IMR-90 (cell line): ENCODE data around the gene PGGT1B. TPM values are rescaled to one million over a fixed set of nuclear protein-coding genes. Genes with fewer than 3 reads are reported as not detected.

Source experiments
- ATAC-seq: fragments of 200-7000 bp; cut with Tn5 transposase; 2 replicates; pipeline ENCODE4 v1.9.1; 2020; ENCODE audit warnings: low read depth, mild to moderate bottlenecking, moderate library complexity
- BruUV-seq: library from RNA; stranded (reverse); fragments of 400-500 nt; replicated peaks from 2 replicates; lab custom pipeline; 2021; lab: Mats Ljungman, UMichigan
- CTCF ChIA-PET: fragments of 300-600 bp; formaldehyde crosslinking; extraction: SDS; loops from one replicate; lab custom pipeline; 2021; ENCODE audit warnings: antibody characterized with exemption; lab: Yijun Ruan, JAX
- POLR2A ChIA-PET: fragments of 300-600 bp; sonication (Branson Sonifier 250); formaldehyde crosslinking; loops from one replicate; lab custom pipeline; 2022; ENCODE audit warnings: antibody characterized with exemption; ENCODE audit not compliant: unreplicated experiment; lab: Charles Lee
- DNase-seq: peaks from one replicate; pipeline ENCODE4 v3.0.0; 2013
- H2AFZ ChIP-seq: replicated peaks from 2 replicates; pipeline ENCODE3; 2013; ENCODE audit warnings: low read length, mild to moderate bottlenecking; ENCODE audit not compliant: poor library complexity
- H2AK5ac ChIP-seq: 2 replicates; pipeline ENCODE4 v1.6.1; 2013; ENCODE audit warnings: low read depth, low read length, inconsistent platforms
- H2AK9ac ChIP-seq: replicated peaks from 2 replicates; pipeline ENCODE3; 2013; ENCODE audit warnings: mild to moderate bottlenecking, low read depth, low read length, moderate library complexity; ENCODE audit not compliant: poor library complexity
- H2BK120ac ChIP-seq: 2 replicates; pipeline ENCODE4 v1.6.1; 2013; ENCODE audit warnings: low read depth, low read length, inconsistent platforms
- H2BK15ac ChIP-seq: 3 replicates; pipeline ENCODE4 v1.6.1; 2013; ENCODE audit warnings: low read depth, low read length, inconsistent platforms
- H2BK20ac ChIP-seq: 2 replicates; pipeline ENCODE4 v1.6.1; 2013; ENCODE audit warnings: low read depth, mild to moderate bottlenecking, inconsistent platforms, low read length, moderate library complexity
- H2BK5ac ChIP-seq: 2 replicates; pipeline ENCODE4 v1.6.1; 2013; ENCODE audit warnings: mild to moderate bottlenecking, low read depth, low read length, inconsistent platforms; ENCODE audit not compliant: poor library complexity, severe bottlenecking
- H3K14ac ChIP-seq: replicated peaks from 2 replicates; pipeline ENCODE4 v1.6.1; 2013; ENCODE audit warnings: low read depth, low read length, inconsistent platforms
- H3K18ac ChIP-seq: 2 replicates; pipeline ENCODE4 v1.6.1; 2013; ENCODE audit warnings: low read depth, low read length, control low read depth
- H3K23ac ChIP-seq: 2 replicates; pipeline ENCODE4 v1.6.1; 2013; ENCODE audit warnings: low read depth, low read length, inconsistent platforms
- H3K27ac ChIP-seq: 2 replicates; pipeline ENCODE4 v1.5.1; 2013; ENCODE audit warnings: mild to moderate bottlenecking, control low read depth, low read length; ENCODE audit not compliant: insufficient read depth
- H3K27me3 ChIP-seq: 2 replicates; pipeline ENCODE4 v1.6.1; 2013; ENCODE audit warnings: low read length; ENCODE audit not compliant: control insufficient read depth, insufficient read depth
- H3K36me3 ChIP-seq: 2 replicates; pipeline ENCODE4 v1.6.1; 2013; ENCODE audit warnings: low read length, mixed read lengths; ENCODE audit not compliant: control insufficient read depth, insufficient read depth
- H3K4ac ChIP-seq: 2 replicates; pipeline ENCODE4 v1.6.1; 2013; ENCODE audit warnings: low read depth, low read length, inconsistent platforms
- H3K4me1 ChIP-seq: 2 replicates; pipeline ENCODE4 v1.6.1; 2013; ENCODE audit warnings: low read length, mixed read lengths; ENCODE audit not compliant: control insufficient read depth, insufficient read depth
- H3K4me2 ChIP-seq: 2 replicates; pipeline ENCODE4 v1.6.1; 2013; ENCODE audit warnings: low read depth, mild to moderate bottlenecking, control low read depth, low read length, moderate library complexity
- H3K4me3 ChIP-seq: 2 replicates; pipeline ENCODE4 v1.5.1; 2013; ENCODE audit warnings: low read depth, mild to moderate bottlenecking, control low read depth, low read length, moderate library complexity; ENCODE audit not compliant: insufficient read depth
- H3K56ac ChIP-seq: 2 replicates; pipeline ENCODE4 v1.6.1; 2013; ENCODE audit warnings: low read length, inconsistent platforms; ENCODE audit not compliant: insufficient read depth; ENCODE audit errors: extremely low read depth
- H3K79me1 ChIP-seq, 2 experiments: 2 replicates each; pipeline ENCODE4 v1.6.1; 2013; ENCODE audit warnings: low read length in 2 of 2, inconsistent platforms in 1 of 2, low read depth in 1 of 2
- H3K9ac ChIP-seq: 2 replicates; pipeline ENCODE4 v1.6.1; 2013; ENCODE audit warnings: low read depth, low read length, control low read depth
- H3K9me1 ChIP-seq: 2 replicates; pipeline ENCODE4 v1.6.1; 2013; ENCODE audit warnings: low read length, inconsistent platforms; ENCODE audit not compliant: insufficient read depth
- H3K9me3 ChIP-seq: 2 replicates; pipeline ENCODE4 v1.6.1; 2013; ENCODE audit warnings: low read length; ENCODE audit not compliant: control insufficient read depth, insufficient read depth
- H4K20me1 ChIP-seq: 2 replicates; pipeline ENCODE4 v1.6.1; 2013; ENCODE audit warnings: low read length, inconsistent platforms; ENCODE audit not compliant: insufficient read depth
- H4K5ac ChIP-seq: 2 replicates; pipeline ENCODE4 v1.6.1; 2013; ENCODE audit warnings: mild to moderate bottlenecking, low read depth, low read length, control low read depth
- H4K8ac ChIP-seq, 2 experiments: 2 replicates each; pipeline ENCODE4 v1.6.1; 2013; ENCODE audit warnings: low read depth in 2 of 2, low read length in 2 of 2, control low read depth in 1 of 2, inconsistent platforms in 1 of 2
- H4K91ac ChIP-seq: 2 replicates; pipeline ENCODE4 v1.6.1; 2013; ENCODE audit warnings: low read depth, low read length, inconsistent platforms; ENCODE audit not compliant: insufficient read depth
- BHLHE40 ChIP-seq: fragments of 150-350 bp; IDR thresholded peaks from 2 replicates; pipeline ENCODE4 v1.6.1; 2016; ENCODE audit warnings: mild to moderate bottlenecking, low read depth, low read length
- CEBPB ChIP-seq: IDR thresholded peaks from 2 replicates; pipeline ENCODE4 v1.6.1; 2012; ENCODE audit warnings: low read depth, low read length, improper control_type of control experiment
- CHD1 ChIP-seq: IDR thresholded peaks from 2 replicates; pipeline ENCODE4 v1.6.1; 2012; ENCODE audit warnings: low read depth, low read length, improper control_type of control experiment
- CTCF ChIP-seq: conservative IDR thresholded peaks from 2 replicates; pipeline ENCODE4 v1.5.1; 2012; ENCODE audit warnings: mild to moderate bottlenecking, low read depth, low read length, improper control_type of control experiment
- ELK1 ChIP-seq: fragments of 150-350 bp; IDR thresholded peaks from 2 replicates; pipeline ENCODE4 v1.6.1; 2016; ENCODE audit warnings: low read depth, mild to moderate bottlenecking, low read length, moderate library complexity, borderline replicate concordance
- FOS ChIP-seq: fragments of 150-350 bp; IDR thresholded peaks from 2 replicates; pipeline ENCODE4 v1.6.1; 2016; ENCODE audit warnings: low read depth, low read length
- MAFK ChIP-seq: IDR thresholded peaks from 2 replicates; pipeline ENCODE4 v1.6.1; 2012; ENCODE audit warnings: low read depth, low read length, improper control_type of control experiment
- MAZ ChIP-seq: IDR thresholded peaks from 2 replicates; pipeline ENCODE4 v1.6.1; 2012; ENCODE audit warnings: low read depth, mild to moderate bottlenecking, low read length, improper control_type of control experiment, moderate library complexity, borderline replicate concordance
- MXI1 ChIP-seq: IDR thresholded peaks from 2 replicates; pipeline ENCODE4 v1.6.1; 2012; ENCODE audit warnings: low read depth, mild to moderate bottlenecking, low read length, moderate library complexity, borderline replicate concordance
- NFE2L2 ChIP-seq: fragments of 150-350 bp; IDR thresholded peaks from 2 replicates; pipeline ENCODE4 v1.6.1; 2016; ENCODE audit warnings: low read depth, mild to moderate bottlenecking, low read length
- POLR2A ChIP-seq: IDR thresholded peaks from 2 replicates; pipeline ENCODE4 v1.6.1; 2012; ENCODE audit warnings: mild to moderate bottlenecking, low read depth, low read length
- RAD21 ChIP-seq: IDR thresholded peaks from 2 replicates; pipeline ENCODE4 v1.6.1; 2012; ENCODE audit warnings: low read length, improper control_type of control experiment
- RCOR1 ChIP-seq: IDR thresholded peaks from 2 replicates; pipeline ENCODE4 v1.6.1; 2012; ENCODE audit warnings: mild to moderate bottlenecking, low read length, improper control_type of control experiment; ENCODE audit not compliant: insufficient replicate concordance
- RFX5 ChIP-seq: IDR thresholded peaks from 2 replicates; pipeline ENCODE4 v1.8.0; 2012; ENCODE audit warnings: low read depth, mild to moderate bottlenecking, low read length, moderate library complexity
- SMC3 ChIP-seq: fragments of 150-350 bp; IDR thresholded peaks from 2 replicates; pipeline ENCODE4 v1.6.1; 2016; ENCODE audit warnings: low read depth, mild to moderate bottlenecking, antibody characterized with exemption, low read length, moderate library complexity
- USF2 ChIP-seq: fragments of 150-350 bp; IDR thresholded peaks from 2 replicates; pipeline ENCODE4 v1.6.1; 2017; ENCODE audit warnings: mild to moderate bottlenecking, antibody characterized with exemption, low read length, low read depth
- WGBS, 2 experiments: methylation state at CpG; one replicate each; pipeline versions ENCODE4 v1.1.5 to v1.1.7; 2013; ENCODE audit warnings: missing lambda C conversion rate in 2 of 2; ENCODE audit not compliant: insufficient read length in 1 of 2; ENCODE audit errors: extremely low coverage in 2 of 2; 5-methylcytosine and 5-hydroxymethylcytosine counted together
- dilution Hi-C: fragments of 300-500 bp; cut with HindIII; formaldehyde crosslinking; loops from one replicate; pipeline ENCODE4 v1.14.3; 2018; ENCODE audit warnings: low sequenced_read_pairs; ENCODE audit not compliant: unreplicated experiment
- in situ Hi-C: fragments of 300-500 bp; cut with MboI; formaldehyde crosslinking; loops from 3 replicates; pipeline ENCODE4 v1.14.3; 2019; ENCODE audit warnings: low sequenced_read_pairs, inconsistent platforms, mixed read lengths
- intact Hi-C: fragments of 100-400 bp; cut with micrococcal nuclease; formaldehyde crosslinking; loops from 2 replicates; pipeline ENCODE4 v1.10.0; 2022
- polyA plus RNA-seq, 3 experiments: library from polyadenylated mRNA; depleted of rRNA; stranded (reverse); fragments of >200 nt; gene quantifications; 2 replicates each; pipeline ENCODE4 v1.2.3, GENCODE V29; 2012; ENCODE audit warnings: low replicate concordance in 1 of 3
- total RNA-seq: library from RNA; depleted of rRNA; stranded (reverse); fragments of >200 nt; gene quantifications from 2 replicates; pipeline ENCODE4 v1.2.3, GENCODE V29; 2012

Gene PGGT1B
- total and polyA plus RNA-seq, 2 of the 4 experiments (the other 2 are of a cell fraction), result 2.1 to 19.2 TPM

GRCh38 chr5:115179030-115179393, 83.7 kb downstream of the PGGT1B start:
- DNase-seq (no peak), ATAC-seq (no peak)
- Histone ChIP-seq H4K20me1 (peaks cover 3% of the 10 kb centered on the region; the same call in 1 of the 2 replicates), H3K27me3 (peaks cover 61% of the 10 kb centered on the region), H3K56ac (no peak overlapping the region), H4K91ac (no peak overlapping the region), H3K4me3 (no peak overlapping the region), H2AK9ac (peak overlapping the region; percentile 29), H3K23ac (no peak overlapping the region), H2BK5ac (no peak overlapping the region), H3K27ac (no peak overlapping the region), H4K5ac (no peak overlapping the region), H3K4ac (no peak overlapping the region), H3K14ac (no peak overlapping the region), H2BK20ac (no peak overlapping the region), H3K18ac (no peak overlapping the region), H3K4me2 (no peak overlapping the region; the same call in 1 of the 2 replicates), H3K4me1 (peaks cover 2% of the 10 kb centered on the region; the same call in 1 of the 2 replicates), H3K36me3 (no peaks in the 10 kb centered on the region), H2BK120ac (no peak overlapping the region), H3K9ac (no peak overlapping the region), H2AFZ (peak overlapping the region; percentile 15), H4K8ac (no peak overlapping the region), H2BK15ac (no peak overlapping the region), H2AK5ac (no peak overlapping the region), H3K9me1 (no peaks in the 10 kb centered on the region), H3K9me3 (peaks cover 12% of the 10 kb centered on the region), H3K79me1 (no peaks in the 10 kb centered on the region)
- in situ Hi-C loops (no loop called here), dilution Hi-C loops (no loop called here), intact Hi-C loops (no loop called here)
- no peak for TF ChIP-seq FOS
- TF ChIP-seq POLR2A, result no peak
- no peak for TF ChIP-seq BHLHE40
- TF ChIP-seq MXI1, result no peak
- TF ChIP-seq MAFK, result no peak
- no peak for TF ChIP-seq CEBPB
- no peak for TF ChIP-seq SMC3
- no peak for TF ChIP-seq RCOR1
- no peak for TF ChIP-seq RAD21
- TF ChIP-seq CTCF, result no peak
- TF ChIP-seq RFX5, result no peak
- no peak for TF ChIP-seq MAZ
- no peak for TF ChIP-seq CHD1
- no peak for TF ChIP-seq NFE2L2
- no peak for TF ChIP-seq ELK1
- TF ChIP-seq USF2, result no peak
- BruUV-seq, result no TSS peak
- ChIA-PET CTCF (no interaction called here), POLR2A (no interaction called here)
- WGBS, 2 experiments, result 32% methylated on average over 12 of the region's 30 CpGs; no CpG with 5 or more reads in 1 of the 2 experiments
